Skeletal muscle tissue (tissue), 4 donors: ENCODE results near the gene DCP2. TPM values are rescaled to one million over a fixed set of nuclear protein-coding genes. Genes with fewer than 3 reads are reported as not detected.

ENCODE experiments used
- H3K27ac ChIP-seq: one replicate; pipeline ENCODE4 v1.7.0; 2013; ENCODE audit warnings: mild to moderate bottlenecking, low read depth, low read length, inconsistent platforms
- H3K27me3 ChIP-seq, 3 donors: one replicate each; pipeline ENCODE4 v1.7.0; 2013; ENCODE audit warnings: low read length in 3 of 3; ENCODE audit not compliant: control insufficient read depth in 3 of 3, insufficient read depth in 3 of 3
- H3K36me3 ChIP-seq, 3 donors: one replicate each; pipeline ENCODE4 v1.7.0; 2013; ENCODE audit warnings: low read length in 3 of 3; ENCODE audit not compliant: control insufficient read depth in 3 of 3, insufficient read depth in 3 of 3
- H3K4me1 ChIP-seq, 3 donors: one replicate each; pipeline ENCODE4 v1.7.0; 2013; ENCODE audit warnings: low read length in 3 of 3, mild to moderate bottlenecking in 3 of 3; ENCODE audit not compliant: control insufficient read depth in 3 of 3, insufficient read depth in 3 of 3
- H3K4me3 ChIP-seq, 3 donors: one replicate each; pipeline ENCODE4 v1.7.0; 2013; ENCODE audit warnings: low read length in 3 of 3
- H3K9ac ChIP-seq, 3 donors: one replicate each; pipeline ENCODE4 v1.7.0; 2013; ENCODE audit warnings: low read length in 3 of 3, mild to moderate bottlenecking in 3 of 3, moderate library complexity in 2 of 3, low read depth in 1 of 3
- H3K9me3 ChIP-seq, 3 donors: one replicate each; pipeline ENCODE4 v1.7.0; 2013; ENCODE audit warnings: low read length in 3 of 3; ENCODE audit not compliant: control insufficient read depth in 3 of 3
- total RNA-seq: library from RNA; depleted of rRNA; stranded (reverse); fragments of >200 nt; gene quantifications from one replicate; pipeline ENCODE4 v1.2.3, GENCODE V29; 2014
- donor health status: Osteomylitis.

Gene DCP2
- total RNA-seq, 1 donor from 2014 or later = 48.5 TPM

DNA sequence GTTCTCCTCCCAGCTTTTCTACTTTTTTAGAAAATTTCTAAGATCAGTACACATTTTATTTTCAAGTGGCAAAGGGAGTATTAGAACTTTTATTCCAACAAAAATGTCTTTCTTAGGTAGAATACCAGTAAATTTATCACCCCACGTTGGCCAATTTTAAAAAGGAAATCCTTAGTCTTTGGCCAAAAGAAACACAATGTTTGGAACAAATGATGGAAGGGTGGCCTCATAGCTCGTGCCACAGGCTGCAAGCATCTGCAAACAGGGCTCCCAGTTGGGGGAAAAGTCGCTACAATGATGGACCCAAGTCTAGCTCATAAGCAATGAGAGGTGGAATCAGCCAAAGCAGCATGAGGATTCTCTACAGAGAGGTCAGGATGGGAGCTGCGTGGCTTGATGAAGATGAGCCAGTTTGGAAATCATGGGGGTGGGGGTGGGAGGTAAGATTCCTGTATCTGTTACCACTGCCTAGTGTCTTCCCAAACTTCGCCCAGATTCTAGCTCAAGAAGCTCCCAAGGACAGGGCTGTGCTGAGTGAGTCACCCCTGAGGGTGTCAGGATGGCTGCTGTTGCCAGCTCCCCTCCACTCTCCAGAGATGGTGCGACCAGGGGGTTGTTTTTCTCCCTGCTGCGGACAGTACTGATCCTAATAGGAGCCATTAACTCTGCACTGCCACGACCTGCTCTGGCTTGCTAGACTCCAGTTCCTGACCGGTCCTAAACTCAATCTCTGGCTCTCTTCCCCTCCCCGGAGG lies 75.6 kb downstream of the DCP2 start:
- Histone ChIP-seq H3K36me3 (peaks cover 4 to 43% (median 8%) of the 10 kb centered on the region in 3 donors), H3K9ac (no peak overlapping the region), H3K4me3 (no peak overlapping the region), H3K9me3 (no peaks in the 10 kb centered on the region), H3K27me3 (no peaks in the 10 kb centered on the region), H3K27ac (no peak overlapping the region), H3K4me1 (peaks cover 3 to 8% (median 8%) of the 10 kb centered on the region in 3 donors)

DNA sequence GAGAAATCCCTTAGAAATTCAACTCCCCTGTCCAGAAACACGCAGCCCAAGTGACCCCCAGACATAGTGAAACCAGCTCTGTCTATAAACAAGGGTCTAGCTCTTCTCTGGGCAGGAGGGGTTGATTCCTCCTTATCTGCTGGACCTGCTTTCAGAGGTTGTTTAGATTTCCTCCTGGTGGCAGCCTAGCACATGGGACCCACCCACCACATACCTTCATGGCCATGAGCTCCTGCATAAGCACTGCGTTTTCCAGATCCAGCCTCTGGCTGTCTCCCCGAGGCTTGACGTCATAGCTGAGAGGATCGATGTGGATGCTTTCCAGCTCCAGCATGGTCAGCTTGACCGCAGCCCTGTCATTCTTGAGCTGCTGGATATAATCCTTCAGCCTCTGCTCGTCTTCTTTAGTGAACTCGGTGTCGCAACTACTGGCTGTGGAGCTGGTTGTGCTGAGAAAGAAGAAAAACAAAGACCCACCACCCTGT lies 77.0 kb downstream of the DCP2 start:
- H3K4me3 ChIP-seq = no peak overlapping the region
- no peak overlapping the region for H3K9ac ChIP-seq
- no peaks in the 10 kb centered on the region for H3K9me3 ChIP-seq
- peaks cover 5 to 8% (median 8%) of the 10 kb centered on the region in 3 donors for H3K4me1 ChIP-seq
- no peaks in the 10 kb centered on the region for H3K27me3 ChIP-seq
- peaks cover 4 to 38% (median 8%) of the 10 kb centered on the region in 3 donors for H3K36me3 ChIP-seq
- no peak overlapping the region for H3K27ac ChIP-seq

DNA sequence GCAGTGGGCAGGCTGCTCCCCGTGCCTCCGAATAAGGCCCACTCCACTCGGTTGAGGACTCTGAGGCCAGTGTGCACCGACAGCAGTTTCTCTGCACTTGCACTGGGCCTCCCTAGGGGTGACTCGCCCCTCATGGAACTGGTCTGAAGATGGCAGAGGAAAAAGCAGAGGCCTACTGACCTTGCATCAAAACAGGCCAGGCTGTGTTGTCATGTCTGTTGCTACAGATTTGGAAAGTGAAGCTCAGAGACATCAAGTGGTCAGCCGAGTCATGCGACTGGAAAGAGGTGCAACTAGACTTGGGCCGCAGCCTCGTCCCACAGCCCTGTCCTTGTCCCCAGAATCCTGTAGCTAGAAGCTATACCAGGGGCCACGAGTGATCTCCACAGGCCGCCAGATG lies 78.3 kb downstream of the DCP2 start:
- no peak overlapping the region for H3K4me3 ChIP-seq
- H3K9ac ChIP-seq = no peak overlapping the region
- no peak overlapping the region for H3K27ac ChIP-seq
- H3K36me3 ChIP-seq = peaks cover 0 to 31% (median 5%) of the 10 kb centered on the region in 3 donors
- H3K4me1 ChIP-seq = peaks cover 12 to 21% (median 15%) of the 10 kb centered on the region in 3 donors
- no peaks in the 10 kb centered on the region for H3K27me3 ChIP-seq
- H3K9me3 ChIP-seq = no peaks in the 10 kb centered on the region

DNA sequence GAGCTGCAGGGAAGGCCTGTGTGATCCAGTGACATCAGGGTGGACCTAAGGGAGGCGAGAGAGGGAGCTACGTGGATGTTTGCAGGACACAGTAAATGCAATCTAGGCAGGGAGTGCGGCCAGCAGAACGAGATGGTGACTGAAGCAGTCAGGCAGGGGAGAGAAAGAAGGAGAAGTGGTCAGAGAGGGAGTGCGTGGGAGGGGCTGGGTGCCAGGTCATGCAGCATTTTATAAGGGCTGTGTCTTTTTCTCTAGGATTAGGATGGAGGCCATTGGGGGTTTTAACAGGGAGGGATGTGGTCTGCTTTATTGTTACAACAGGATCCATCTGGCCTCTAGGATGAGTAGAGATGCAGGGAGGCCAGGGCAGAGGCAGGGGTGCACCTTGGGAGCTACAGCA lies 80.4 kb downstream of the DCP2 start:
- no peak overlapping the region for H3K4me3 ChIP-seq
- peaks cover 0 to 25% (median 5%) of the 10 kb centered on the region in 3 donors for H3K36me3 ChIP-seq
- H3K27me3 ChIP-seq = no peaks in the 10 kb centered on the region
- H3K9me3 ChIP-seq = no peaks in the 10 kb centered on the region
- H3K4me1 ChIP-seq = peaks cover 11 to 13% (median 12%) of the 10 kb centered on the region in 3 donors
- no peak overlapping the region for H3K27ac ChIP-seq
- H3K9ac ChIP-seq = no peak overlapping the region

DNA sequence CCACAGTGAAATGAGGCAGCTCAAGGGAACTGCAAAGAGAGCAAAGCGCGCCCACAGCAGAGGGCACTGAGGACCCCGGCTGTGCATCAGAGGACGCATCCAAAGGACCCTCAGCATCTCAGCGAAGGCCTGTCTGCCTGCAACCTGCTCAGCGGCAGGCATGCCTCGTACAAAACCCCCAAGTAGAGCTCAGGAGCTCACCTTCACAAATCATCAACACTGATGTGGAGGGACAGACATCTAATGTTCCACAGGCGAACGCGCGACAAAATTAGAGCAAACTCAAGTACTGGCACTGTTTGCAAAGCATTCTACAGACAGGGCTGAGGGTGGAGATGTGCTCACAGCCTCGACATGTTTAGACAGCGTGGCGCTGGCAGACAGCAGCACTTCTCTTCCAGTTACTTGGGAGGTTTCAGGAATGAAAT lies 81.0 kb downstream of the DCP2 start:
- no peak overlapping the region for H3K4me3 ChIP-seq
- H3K36me3 ChIP-seq = peaks cover 0 to 25% (median 5%) of the 10 kb centered on the region in 3 donors
- no peaks in the 10 kb centered on the region for H3K9me3 ChIP-seq
- H3K27me3 ChIP-seq = no peaks in the 10 kb centered on the region
- peaks cover 8 to 13% (median 10%) of the 10 kb centered on the region in 3 donors for H3K4me1 ChIP-seq
- H3K27ac ChIP-seq = no peak overlapping the region
- H3K9ac ChIP-seq = no peak overlapping the region

DNA sequence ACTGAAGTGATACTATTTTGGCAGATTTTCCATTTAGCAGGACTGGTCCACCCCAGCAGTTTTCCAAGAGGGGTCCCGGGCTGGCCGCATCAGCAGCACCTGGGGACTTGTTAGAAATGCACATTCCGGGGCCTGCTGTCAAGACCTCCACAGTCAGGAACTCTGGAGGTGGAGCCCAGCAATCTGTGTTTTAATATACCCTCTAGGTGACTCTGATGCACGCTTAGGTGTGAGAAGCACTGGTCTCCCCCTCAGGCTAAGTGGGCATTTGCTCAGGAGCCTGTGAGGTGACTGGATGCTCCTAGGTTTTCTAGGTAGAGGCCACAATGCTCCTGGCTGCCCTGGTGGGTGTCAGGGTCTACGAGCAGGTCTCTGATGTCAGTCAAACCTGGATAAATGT lies 81.7 kb downstream of the DCP2 start:
- peaks cover 7 to 13% (median 10%) of the 10 kb centered on the region in 3 donors for H3K4me1 ChIP-seq
- peaks cover under 1 to 21% (median 3%) of the 10 kb centered on the region in 3 donors for H3K36me3 ChIP-seq
- H3K27me3 ChIP-seq = no peaks in the 10 kb centered on the region
- H3K4me3 ChIP-seq = no peak overlapping the region
- no peaks in the 10 kb centered on the region for H3K9me3 ChIP-seq
- H3K27ac ChIP-seq = no peak overlapping the region
- no peak overlapping the region for H3K9ac ChIP-seq

DNA sequence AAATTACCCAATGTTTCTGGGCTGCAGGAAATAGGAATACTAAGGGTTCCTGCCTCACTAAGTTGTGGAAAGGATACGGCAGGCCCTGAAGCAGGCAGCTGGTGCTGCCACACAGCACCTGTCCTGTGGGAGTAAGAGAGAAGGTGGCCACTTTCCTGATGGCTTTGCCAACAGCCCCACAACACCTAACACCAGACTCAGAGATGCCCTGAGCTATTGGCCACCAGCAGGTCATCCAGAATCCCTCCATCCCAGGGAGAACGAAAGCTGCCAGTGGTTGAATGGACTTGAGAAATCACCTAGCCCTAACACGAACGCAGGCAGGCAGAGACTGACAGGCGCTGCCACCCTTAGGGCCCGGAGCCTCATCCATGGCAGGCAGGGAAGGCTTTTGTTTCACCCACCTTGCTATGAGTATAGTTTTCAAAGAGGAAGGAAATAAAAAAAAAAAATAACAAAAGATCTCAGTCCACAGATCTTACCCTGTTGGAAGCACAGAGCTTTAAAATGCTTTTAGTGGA lies 82.2 kb downstream of the DCP2 start:
- H3K27ac ChIP-seq = no peak overlapping the region
- peaks cover 2 to 18% (median 5%) of the 10 kb centered on the region in 3 donors for H3K36me3 ChIP-seq
- H3K4me3 ChIP-seq = no peak overlapping the region
- no peaks in the 10 kb centered on the region for H3K27me3 ChIP-seq
- no peaks in the 10 kb centered on the region for H3K9me3 ChIP-seq
- H3K4me1 ChIP-seq = peaks cover 7 to 13% (median 10%) of the 10 kb centered on the region in 3 donors
- H3K9ac ChIP-seq = no peak overlapping the region

DNA sequence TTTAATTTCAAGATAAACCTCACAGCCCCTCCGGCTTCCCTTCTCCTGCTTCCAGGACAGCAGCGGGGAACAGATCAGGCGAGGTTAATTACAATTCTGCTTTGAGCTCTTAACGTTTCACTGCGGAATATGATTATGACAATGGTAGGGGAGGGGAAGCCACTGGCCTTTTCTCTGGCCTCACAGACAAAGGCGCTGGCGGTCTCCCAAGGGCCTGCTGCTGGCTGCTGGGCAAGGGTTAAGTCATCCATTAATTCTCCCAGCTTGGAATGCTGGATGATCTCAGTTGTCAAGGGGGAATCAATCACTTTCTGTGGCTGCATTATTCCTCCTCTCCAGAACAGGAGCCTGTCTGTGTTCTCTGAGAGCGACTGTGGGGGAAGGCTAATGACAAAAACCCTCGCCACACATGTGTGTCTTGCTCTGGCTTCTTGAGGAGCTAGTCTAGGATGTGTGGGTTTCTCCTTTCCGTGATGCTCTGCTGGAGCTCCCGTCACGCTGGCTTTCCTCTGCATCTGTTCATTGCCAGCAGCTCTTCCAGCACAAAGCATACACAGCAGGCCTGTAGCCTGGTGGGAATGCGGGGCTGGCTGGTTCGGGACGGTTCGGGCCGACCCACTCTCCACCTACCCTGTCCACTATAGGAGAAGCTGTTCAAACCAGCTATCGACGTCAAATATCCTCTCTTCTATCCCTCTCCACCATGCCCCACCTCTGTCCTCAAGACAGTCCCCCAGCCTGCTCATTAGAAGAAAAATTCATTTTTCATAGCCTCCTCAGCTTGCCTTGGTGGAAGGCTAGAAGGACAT lies 82.8 kb downstream of the DCP2 start:
- H3K4me1 ChIP-seq = peaks cover 7 to 13% (median 10%) of the 10 kb centered on the region in 3 donors
- no peaks in the 10 kb centered on the region for H3K27me3 ChIP-seq
- H3K27ac ChIP-seq = no peak overlapping the region
- peak overlapping the region in 1 of 3 donors; percentile 16 for H3K9ac ChIP-seq
- peaks cover under 1 to 17% (median 10%) of the 10 kb centered on the region in 3 donors for H3K36me3 ChIP-seq
- no peaks in the 10 kb centered on the region for H3K9me3 ChIP-seq
- no peak overlapping the region for H3K4me3 ChIP-seq

DNA sequence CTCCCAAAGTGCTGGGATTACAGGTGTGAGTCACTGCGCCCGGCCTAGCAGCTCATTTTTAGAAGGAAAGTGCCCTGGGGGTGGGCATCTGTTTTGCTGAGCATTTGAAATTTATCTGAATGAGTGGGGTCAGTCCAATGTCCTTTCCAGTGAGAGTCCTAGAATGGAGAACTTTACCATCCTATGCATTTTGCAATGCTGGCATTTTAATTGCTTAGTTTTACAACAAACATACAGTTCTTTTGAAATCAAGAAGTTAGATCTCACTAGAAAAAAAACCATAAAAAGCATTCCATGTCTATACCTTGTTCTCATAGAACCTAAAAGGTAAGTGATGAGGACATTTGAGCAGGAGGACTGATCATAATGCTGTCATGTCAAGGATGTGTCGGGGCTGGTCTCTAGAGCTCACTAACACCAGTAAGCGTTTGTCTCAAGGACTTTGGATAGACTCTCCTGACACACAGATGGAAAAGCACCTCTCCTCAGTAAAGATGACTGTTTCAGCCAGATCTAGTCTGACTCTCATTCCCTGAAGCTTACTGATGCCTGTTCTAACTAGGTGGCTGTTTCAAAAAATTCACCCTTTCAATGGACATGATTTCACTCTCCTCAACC lies 83.9 kb downstream of the DCP2 start:
- H3K36me3 ChIP-seq = peaks cover 0 to 16% (median 10%) of the 10 kb centered on the region in 3 donors
- H3K27ac ChIP-seq = no peak overlapping the region
- H3K27me3 ChIP-seq = no peaks in the 10 kb centered on the region
- H3K4me1 ChIP-seq = peaks cover 7 to 13% (median 10%) of the 10 kb centered on the region in 3 donors
- no peaks in the 10 kb centered on the region for H3K9me3 ChIP-seq
- no peak overlapping the region for H3K4me3 ChIP-seq
- H3K9ac ChIP-seq = no peak overlapping the region
